ENCODE measurements around the gene LRRTM4.

DNA sequence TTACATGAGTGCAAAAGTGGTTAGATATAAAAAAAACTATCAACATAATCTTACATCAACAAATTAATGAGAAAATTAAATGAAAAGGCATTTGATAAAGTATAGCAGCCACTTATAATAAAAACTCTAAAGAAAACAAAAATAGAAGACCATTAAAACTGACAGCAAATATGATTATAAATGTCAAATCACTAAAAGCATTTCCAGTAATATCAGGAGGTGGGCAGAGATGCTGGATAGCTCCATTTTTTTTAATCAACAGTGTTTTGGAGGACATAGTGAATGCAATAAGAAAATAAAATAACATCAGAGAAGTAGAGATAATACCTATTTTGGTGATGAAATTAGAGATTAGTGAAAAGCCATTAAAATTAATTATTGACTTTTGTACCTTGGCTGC lies 173.4 kb downstream of the LRRTM4 start:
- TF ChIP-seq, protein P1, sequence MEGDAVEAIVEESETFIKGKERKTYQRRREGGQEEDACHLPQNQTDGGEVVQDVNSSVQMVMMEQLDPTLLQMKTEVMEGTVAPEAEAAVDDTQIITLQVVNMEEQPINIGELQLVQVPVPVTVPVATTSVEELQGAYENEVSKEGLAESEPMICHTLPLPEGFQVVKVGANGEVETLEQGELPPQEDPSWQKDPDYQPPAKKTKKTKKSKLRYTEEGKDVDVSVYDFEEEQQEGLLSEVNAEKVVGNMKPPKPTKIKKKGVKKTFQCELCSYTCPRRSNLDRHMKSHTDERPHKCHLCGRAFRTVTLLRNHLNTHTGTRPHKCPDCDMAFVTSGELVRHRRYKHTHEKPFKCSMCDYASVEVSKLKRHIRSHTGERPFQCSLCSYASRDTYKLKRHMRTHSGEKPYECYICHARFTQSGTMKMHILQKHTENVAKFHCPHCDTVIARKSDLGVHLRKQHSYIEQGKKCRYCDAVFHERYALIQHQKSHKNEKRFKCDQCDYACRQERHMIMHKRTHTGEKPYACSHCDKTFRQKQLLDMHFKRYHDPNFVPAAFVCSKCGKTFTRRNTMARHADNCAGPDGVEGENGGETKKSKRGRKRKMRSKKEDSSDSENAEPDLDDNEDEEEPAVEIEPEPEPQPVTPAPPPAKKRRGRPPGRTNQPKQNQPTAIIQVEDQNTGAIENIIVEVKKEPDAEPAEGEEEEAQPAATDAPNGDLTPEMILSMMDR (IDR thresholded peaks at IDR 0.05) = no peak
- TF ChIP-seq GABPA (IDR thresholded peaks at IDR 0.05; ENCODE audit: low read depth) = no peak
- TF ChIP-seq CHD2 (IDR thresholded peaks at IDR 0.05; ENCODE audit: low read length, partially characterized antibody) = no peak

Data from SK-N-SH (cell line).